Right atrium auricular region (tissue), 2 donors: ENCODE measurements around the gene HDAC10. TPM values are rescaled to one million over a fixed set of nuclear protein-coding genes. Genes with fewer than 3 reads are reported as not detected.
A peak's percentile ranks its signal among the peaks of the same experiment; 100 is the strongest.

ENCODE experiments used
- DNase-seq: peaks from one replicate; pipeline ENCODE4 v3.0.0-alpha.2; 2019; ENCODE audit warnings: low spot score
- H3K27ac ChIP-seq, 2 donors: fragments of 200-600 bp; sonication (generic); 1 replicate in 1 of 2; 2 replicates in 1 of 2; pipeline ENCODE4 v1.5.1; 2016 to 2019
- H3K27me3 ChIP-seq, 2 donors: fragments of 200-600 bp; sonication (generic); one replicate each; pipeline versions ENCODE4 v1.5.1 to v1.6.0; 2017 to 2019
- H3K36me3 ChIP-seq: fragments of 200-600 bp; sonication (generic); one replicate; pipeline ENCODE4 v1.5.1; 2016
- H3K4me1 ChIP-seq, 2 donors: fragments of 200-600 bp; sonication (generic); one replicate each; pipeline versions ENCODE4 v1.5.1 to v1.6.0; 2017 to 2019
- H3K4me3 ChIP-seq, 2 donors: fragments of 200-600 bp; sonication (generic); 1 replicate in 1 of 2; 2 replicates in 1 of 2; pipeline ENCODE4 v1.5.1; 2017 to 2019; ENCODE audit warnings: mild to moderate bottlenecking in 1 of 2, moderate library complexity in 1 of 2
- H3K9me3 ChIP-seq, 2 donors: fragments of 200-600 bp; sonication (generic); one replicate each; pipeline ENCODE4 v1.5.1; 2019
- CTCF ChIP-seq, 2 donors: fragments of 200-600 bp; sonication (generic); IDR thresholded peaks; one replicate each; pipeline ENCODE4 v1.5.1; 2019; ENCODE audit warnings: antibody characterized with exemption in 2 of 2
- total RNA-seq, 2 donors: library from RNA; depleted of rRNA; stranded (reverse); fragments of >200 nt; gene quantifications; one replicate each; pipeline ENCODE4 v1.1.0, GENCODE V29; 2016

Gene HDAC10
- total RNA-seq, 2 donors from 2014 or later: 6.7 to 9.1 TPM

- no peak for TF ChIP-seq CTCF (IDR thresholded peaks at IDR 0.05)
- H3K36me3 ChIP-seq: peaks cover 17% of the 10 kb centered on the region
- H3K27me3 ChIP-seq: no peaks in the 10 kb centered on the region
- H3K9me3 ChIP-seq: no peaks in the 10 kb centered on the region
- no peak overlapping the region for H3K27ac ChIP-seq
- H3K4me3 ChIP-seq: no peak overlapping the region
- DNase-seq: no peak
- peaks cover 0 to 42% of the 10 kb centered on the region in 2 donors for H3K4me1 ChIP-seq
These were observed 47.8 kb downstream of the HDAC10 start for GRCh38 chr22:50203288-50203687.

GRCh38 chr22:50202130-50202666 lies 48.9 kb downstream of the HDAC10 start:
- peak overlapping the region in 1 of 2 donors; percentile 78 for H3K27ac ChIP-seq
- TF ChIP-seq CTCF (IDR thresholded peaks at IDR 0.05): no peak
- no peak for DNase-seq

GRCh38 chr22:50201191-50202129 lies 49.6 kb downstream of the HDAC10 start:
- peaks cover 17% of the 10 kb centered on the region for H3K36me3 ChIP-seq
- no peaks in the 10 kb centered on the region for H3K27me3 ChIP-seq
- H3K9me3 ChIP-seq: no peaks in the 10 kb centered on the region
- H3K4me3 ChIP-seq: peak overlapping the region; percentile 61 to 92
- peak overlapping the region; percentile 79 to 86 for H3K27ac ChIP-seq
- no peak for DNase-seq
- H3K4me1 ChIP-seq: peaks cover 0 to 28% of the 10 kb centered on the region in 2 donors
- no peak for TF ChIP-seq CTCF (IDR thresholded peaks at IDR 0.05)

More at GRCh38 chr22:50202130-50202666, 48.9 kb downstream of the HDAC10 start:
- Histone ChIP-seq H3K36me3 (peaks cover 20% of the 10 kb centered on the region), H3K4me1 (peaks cover 0 to 36% of the 10 kb centered on the region in 2 donors), H3K9me3 (no peaks in the 10 kb centered on the region), H3K4me3 (peak overlapping the region; percentile 61 to 92), H3K27me3 (no peaks in the 10 kb centered on the region)

- peak; percentile 90 for DNase-seq
- peaks cover 0 to 20% of the 10 kb centered on the region in 2 donors for H3K4me1 ChIP-seq
These were observed 50.4 kb downstream of the HDAC10 start, which contains the start of gene SELENOO for GRCh38 chr22:50200461-50201190. TSS of gene SELENOO (plus strand) at chr22:50201011. CDS start at chr22:50201037, 26 bp downstream.

More at GRCh38 chr22:50200461-50201190, 50.4 kb downstream of the HDAC10 start, which contains the start of gene SELENOO:
- no peaks in the 10 kb centered on the region for H3K9me3 ChIP-seq
- peaks cover 24% of the 10 kb centered on the region for H3K36me3 ChIP-seq
- peak within 1 kb of the TSS; percentile 79 to 86 for H3K27ac ChIP-seq
- no peak for TF ChIP-seq CTCF (IDR thresholded peaks at IDR 0.05)
- H3K4me3 ChIP-seq: peak within 1 kb of the TSS; percentile 61 to 92
- no peaks in the 10 kb centered on the region for H3K27me3 ChIP-seq
